Activated naive CD4-positive, alpha-beta T cell treated with Interleukin-2 at 50 U/mL for 16 hours (primary cell): Measurements from ENCODE around the gene RNF152.

ENCODE experiments used
- DNase-seq: peaks from one replicate; pipeline ENCODE4 v3.0.0-alpha.2; 2020

The RNF152 gene

GRCh38 chr18:61893971-61894750, 1.4 kb upstream of the RNF152 start:
- DNase-seq = peak; percentile 73

DNA sequence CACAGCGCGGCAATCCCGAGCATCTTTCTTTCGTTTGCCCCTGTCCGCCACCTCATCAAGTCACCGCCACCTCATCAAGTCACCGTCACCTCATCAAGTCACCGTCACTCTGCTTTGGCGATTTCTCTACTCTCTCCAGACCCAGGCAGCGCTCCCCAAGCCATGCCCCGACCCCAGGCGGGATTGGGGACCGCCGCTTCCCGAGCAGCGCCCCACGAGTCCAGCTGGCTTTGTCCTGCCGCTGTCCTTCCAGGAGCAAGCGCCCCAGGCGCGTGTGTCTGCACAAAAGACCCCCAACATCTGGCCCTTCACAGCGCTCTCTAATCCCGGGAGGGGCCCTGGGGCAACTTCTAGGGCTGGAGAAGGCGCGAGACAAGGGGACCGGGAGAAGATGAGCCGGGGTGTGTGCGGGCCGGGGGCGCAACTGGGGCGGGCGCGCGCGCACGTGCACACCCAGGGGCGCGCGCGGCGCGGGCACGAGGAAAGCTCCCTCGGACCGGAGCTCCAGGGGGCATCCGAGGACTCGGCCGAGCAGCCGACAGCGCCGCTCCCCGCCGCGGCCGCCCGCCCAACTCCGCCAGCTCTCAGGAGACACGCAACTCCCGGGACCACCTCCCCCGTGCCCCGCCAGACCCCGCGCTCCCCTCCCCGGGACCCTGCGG, 633 bp upstream of the RNF152 start:
- peak; percentile 40 for DNase-seq

DNA sequence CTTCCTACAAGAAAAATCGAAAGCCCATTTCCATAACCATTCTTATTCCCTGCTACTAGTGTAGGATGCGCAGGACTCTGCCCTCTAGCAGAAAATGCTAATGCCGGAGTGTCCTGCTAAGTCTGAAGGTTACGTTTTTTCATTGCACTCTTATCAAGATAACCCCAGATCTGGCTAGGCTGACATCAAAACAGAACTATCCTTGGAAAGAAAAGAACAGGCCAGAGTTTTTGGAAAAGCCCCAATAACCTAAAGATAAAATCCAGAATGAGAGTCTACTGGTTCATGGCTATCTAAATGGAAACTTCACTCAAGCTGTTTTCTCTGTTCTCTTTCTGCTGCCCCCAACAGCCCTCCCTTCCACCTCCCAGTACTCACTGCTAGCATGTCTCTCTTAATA, 913 bp downstream of the RNF152 start:
- no peak for DNase-seq

DNA sequence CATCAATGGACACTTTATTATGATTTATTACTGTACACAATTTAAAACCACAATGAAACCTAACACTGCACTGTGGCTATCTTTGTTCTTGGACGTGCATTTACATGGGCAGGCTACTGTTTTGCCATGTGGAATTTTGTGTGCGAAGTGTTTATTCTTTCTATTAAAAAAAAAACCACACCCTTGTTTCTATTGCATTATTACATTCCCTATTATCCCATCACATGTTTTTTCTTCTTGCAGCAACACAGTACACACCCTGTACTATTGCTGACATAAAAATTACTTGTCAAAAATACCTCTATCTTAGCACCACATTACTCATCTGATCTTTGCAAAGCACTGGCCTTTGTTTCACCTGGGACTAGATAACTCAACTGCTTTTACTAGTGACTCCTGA, 1.5 kb downstream of the RNF152 start:
- DNase-seq = no peak

DNA sequence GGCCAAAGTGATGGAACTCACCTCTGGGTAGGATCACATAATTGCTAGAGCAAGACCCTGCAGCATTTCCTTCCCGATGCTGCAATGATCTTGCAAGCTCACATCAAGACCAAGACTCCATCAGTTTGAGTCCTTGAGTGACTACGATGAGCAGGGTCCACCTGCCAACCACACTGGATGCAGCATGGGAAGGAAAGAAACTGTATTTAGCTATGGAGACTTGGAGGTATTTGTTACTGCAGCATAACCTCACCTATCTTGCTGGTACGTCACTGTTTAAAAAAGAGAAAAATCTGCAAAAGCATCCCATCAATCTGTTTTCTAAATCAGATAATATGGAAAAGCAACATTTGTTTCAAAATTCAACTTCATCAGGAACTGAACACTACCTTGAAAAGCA, 2.5 kb downstream of the RNF152 start:
- DNase-seq = no peak

- DNase-seq = no peak
Observed at GRCh38 chr18:61889541-61889940, 3.3 kb downstream of the RNF152 start.

DNA sequence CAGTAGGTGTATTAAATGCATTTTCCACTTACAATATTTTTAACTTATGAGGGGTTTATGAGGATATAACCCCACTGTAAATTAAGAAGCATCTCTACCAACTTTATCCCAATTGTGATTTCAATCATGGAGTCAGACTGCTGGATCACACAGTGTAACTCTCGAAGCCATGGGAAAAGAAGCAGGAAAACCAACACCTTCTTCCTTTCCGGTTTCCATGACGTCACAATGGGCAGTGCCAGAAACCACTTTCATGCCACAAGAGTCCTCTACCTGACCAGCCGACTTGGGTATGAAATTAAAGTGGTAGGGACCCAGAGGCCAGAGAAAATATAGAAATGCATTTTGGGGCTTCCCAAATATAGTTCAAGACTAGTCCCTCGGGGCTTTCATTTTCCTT, 4.2 kb downstream of the RNF152 start:
- DNase-seq = no peak

DNA sequence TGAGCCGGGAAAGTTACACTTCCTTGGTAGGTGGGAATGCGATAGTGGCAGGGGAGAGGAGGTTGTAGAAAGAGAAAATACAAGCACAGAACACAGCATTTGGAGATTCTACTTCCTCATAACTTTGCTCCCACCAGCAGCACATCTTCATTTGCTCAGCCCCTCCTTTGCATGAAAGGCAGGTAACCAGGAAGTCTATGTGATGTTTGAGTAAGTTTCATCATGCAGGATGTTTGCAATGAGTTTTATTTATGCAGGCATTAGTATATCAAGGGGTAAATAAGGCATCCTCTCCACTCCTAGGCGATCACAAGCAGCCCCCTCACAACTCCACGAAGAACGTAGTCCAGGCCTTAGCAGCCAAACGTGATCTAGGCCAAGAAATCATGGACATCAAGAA, 5.0 kb downstream of the RNF152 start:
- no peak for DNase-seq

DNA sequence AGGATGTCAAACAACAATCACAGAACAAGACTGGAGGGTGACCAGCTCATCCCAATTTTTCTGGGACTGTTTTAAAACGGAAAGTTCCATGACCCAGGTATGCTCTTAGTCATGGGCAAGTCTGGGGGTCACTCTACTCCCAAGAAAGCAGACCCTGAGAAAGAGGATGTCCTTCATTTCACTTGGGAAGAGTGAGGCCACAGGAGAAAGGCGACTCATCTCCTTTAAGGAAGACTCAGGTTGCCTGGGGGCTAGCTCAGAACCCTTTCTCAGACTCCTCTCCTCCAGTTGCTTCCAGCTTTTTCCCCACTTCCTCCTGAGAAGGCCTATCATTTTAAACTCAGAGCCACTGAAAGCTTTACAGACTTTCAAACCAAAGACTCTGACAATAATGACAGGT, 9.3 kb downstream of the RNF152 start:
- no peak for DNase-seq

DNA sequence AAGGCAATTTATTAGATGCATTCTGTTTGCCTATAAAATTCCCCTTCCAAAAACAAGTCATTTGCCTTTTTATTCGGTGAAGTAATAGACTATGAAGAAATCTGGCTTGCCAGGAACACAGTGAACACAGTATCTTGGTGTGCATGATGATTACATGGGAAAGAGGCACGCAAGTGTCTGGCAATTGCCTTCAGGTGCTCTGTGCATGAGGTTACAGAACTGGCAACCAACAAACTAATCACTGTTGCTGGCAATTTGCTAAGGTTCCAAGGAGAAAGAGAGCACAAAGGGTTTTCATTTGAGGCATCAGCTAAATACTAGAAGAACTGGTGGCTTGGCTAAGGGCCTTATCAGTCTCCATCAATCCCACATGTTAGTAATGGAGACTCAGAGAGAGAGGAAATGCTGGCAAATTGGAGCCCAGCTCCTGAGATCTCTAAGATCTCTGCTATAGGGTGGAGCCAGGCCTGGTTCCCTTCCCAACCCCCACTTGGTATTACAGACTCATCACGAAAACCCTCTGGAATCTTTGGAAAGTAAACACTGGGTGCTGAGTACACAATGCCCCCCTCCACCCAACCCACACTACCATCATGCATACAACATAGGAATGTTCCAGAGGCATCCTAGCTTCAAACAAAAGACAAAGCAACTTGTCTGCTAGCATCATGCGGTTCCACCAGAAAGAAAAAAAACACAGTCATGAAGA, 10.4 kb downstream of the RNF152 start:
- DNase-seq = no peak

DNA sequence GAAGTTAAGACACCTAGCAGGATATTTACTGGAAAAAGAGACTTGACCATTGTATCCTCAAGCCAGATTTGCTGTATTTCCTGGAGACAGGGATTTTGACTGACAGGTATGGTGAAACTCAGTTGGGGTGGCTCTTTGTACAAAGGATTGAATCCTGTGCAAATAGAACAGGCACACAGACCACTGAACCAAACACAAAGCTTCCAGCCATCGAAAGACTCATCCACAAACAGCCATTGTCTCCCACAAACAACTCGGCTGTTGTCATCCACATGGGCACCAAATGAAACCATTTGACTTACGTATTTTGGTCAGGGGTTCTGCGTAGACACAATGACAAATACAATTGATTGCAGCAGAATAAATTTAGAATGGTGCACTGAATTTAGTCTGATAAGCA, 15.9 kb downstream of the RNF152 start:
- DNase-seq = no peak

DNA sequence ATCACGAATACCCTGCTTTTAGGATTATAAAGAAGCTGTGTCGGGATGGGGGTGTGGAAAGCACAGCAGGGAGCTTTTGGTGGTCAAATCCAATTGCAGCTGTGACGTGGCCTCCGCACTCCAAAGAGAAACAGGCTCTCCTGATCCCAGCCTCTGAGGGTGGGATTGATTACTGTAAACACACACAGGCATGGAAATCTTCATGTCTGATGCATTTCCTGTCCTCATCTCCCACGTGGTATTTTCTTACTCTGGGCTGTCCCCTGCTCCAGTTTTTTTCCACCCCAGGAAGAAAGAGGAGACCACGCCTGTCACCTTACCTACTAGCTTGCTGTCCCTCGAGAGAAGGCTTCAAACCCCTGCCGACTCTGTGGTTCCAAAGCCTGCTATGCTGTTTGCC, 22.7 kb downstream of the RNF152 start:
- no peak for DNase-seq

- DNase-seq = no peak
Observed at GRCh38 chr18:61869636-61870035, 23.2 kb downstream of the RNF152 start.

DNA sequence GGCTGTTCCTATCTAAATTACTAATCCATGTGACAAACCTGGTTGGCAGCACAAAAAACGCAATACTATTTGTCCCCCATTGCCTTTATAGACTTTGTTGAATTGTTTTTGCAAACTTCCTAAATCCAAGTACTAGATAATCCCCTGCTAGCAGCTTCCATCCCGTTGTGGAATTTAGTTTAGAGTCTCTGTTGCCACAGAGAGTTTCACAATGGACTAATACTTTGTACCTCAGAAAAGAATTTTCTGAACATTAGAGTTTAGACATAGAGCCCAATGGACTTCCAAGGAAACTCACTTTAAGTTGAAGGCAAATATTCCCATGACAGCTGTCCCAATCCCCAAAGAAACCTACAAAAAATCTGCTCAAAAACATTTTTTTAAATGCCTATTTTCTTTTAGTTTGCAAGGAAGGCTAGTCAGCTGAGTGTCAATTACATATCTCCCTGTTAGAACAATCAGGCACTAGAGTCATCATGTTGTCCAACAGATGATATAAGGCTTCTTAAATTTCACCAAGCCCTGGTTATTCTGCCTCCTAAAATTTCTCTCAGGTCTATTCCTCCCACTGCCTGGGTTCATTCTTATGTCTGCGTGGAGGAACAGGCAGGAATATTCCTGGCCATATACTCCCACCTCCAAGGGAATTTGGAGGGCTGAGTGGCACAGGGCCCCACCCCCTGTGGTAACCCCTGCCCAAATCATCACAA, 27.2 kb downstream of the RNF152 start:
- DNase-seq = no peak

DNA sequence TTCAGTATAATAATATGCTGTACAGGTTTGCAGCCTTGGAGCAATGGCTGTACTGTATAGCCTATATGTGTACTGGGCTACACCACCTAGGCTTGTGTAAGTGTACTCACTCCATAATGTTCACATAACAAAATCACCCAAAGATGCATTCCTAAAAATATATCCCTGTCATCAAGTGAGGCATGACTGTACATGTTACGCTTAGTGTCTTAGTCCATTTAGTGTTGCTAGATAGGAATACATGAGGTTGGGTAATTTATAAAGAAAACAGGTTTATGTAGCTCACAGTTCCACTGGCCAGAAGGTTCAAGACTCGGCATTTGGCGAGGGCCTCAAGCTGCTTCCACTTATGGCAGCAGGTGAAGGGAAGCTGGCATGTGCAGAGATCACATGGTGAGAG, 31.4 kb downstream of the RNF152 start:
- no peak for DNase-seq

GRCh38 chr18:61860302-61860701, 32.5 kb downstream of the RNF152 start:
- DNase-seq = no peak

GRCh38 chr18:61859113-61859512, 33.7 kb downstream of the RNF152 start:
- no peak for DNase-seq

GRCh38 chr18:61856678-61857077, 36.1 kb downstream of the RNF152 start:
- DNase-seq = no peak

DNA sequence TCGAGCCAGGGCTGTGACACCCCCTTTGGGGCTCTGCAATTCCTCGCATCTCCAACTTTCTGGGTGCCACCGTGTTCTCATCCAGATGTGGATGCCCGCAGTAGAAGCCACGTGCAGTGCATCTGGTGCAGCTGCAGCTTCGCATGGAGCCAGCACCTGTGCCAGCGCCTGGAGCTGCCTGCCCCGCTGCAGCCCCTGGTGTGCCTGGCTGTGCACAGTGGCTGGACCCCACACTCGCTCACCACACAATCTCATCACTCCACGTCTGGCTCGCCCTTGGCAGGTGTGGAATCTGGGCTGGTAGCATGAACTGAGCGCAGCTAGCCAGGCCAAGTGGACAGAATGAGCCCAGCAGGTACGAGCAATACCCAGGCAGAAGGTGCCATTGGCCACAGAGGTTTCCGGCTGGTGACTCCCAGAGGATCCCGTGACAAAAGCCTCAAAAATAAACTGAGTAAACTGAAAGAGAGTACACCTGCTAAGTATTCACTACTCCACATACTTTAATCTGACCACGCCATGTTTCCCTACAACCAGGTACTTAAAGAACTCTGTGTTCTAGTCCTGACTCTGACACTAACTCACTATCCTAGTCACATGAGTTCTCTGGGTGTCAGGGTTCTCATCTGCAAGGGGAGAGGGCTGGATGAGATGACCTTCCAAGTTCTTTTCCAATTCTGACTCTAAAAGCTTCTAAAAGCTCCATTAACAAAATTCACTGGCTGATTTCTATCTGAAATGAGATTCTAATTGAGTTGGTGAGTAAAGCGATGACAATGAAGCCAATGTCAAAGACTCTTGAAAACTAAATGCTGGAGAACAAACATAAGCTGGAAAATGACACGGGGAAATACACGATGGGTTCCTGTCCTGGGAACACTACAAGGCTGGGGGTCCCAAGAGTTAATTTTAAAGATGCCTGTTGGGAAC, 37.1 kb downstream of the RNF152 start:
- DNase-seq = no peak

DNA sequence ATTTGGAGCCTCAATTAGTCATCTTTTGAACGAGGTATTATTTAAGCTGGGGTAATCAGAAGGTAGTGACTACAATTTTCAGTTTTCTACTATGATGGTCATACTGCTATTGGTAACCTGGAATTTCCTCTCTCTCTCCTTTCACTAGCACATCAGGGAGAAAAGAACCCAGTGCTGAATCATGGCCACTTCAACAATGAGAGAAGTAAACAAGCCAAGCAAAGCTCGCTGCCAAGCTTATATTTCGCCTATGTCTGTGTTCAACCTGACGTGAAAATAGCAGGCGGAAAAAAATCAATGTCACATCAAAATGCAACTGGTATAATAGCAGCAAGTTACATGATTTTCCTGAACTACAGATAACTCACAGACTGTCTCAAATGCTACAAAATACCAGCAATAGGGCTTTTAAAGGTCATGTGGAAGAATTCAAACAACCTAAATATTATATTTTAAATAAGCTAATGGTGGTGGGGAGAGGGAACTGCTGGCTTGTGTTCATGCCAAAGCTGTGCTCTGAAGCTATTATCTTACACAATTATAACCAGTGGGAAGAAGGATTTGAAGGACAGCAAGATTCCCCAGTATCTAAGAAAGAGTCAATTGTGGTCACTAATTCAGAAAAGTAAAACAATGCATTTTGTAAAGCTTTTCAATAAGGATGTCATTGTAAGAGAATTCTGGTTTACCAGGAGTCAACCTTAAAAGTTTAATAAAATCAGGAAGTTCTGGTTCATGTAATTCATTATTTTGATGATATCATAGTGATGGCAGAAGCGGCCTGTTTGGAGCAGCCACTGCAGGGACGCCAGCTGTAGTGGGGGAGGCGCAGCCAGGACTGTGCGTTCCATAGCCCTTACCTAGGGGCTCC, 38.0 kb downstream of the RNF152 start:
- DNase-seq = no peak

DNA sequence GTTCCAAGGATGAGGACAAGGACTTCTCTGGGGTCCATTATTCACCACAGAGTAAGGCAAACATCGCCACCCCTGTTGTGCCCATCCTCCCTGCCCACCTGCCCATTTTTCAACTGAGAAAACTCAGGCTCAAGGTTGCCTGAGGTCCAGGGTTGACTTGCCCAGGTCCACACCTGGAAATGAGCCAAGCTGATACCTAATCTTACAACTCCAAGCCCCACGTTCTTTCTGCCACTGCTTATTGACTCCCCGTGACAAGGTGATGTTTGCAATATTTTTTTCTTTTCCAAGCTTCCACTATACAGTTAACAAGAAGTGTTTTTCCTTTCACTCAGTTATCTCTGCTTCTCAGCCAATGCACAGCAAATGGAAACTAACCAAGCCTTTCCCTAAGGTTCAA, 39.0 kb downstream of the RNF152 start:
- DNase-seq = no peak
